Activated CD4-positive, alpha-beta T cell treated with anti-CD3 and anti-CD28 coated beads, Interleukin-2, Interleukin-6, amounts not matched to agents 100 ng/mL and 50 ng/mL, durations not matched to agents 16 hours and 8 hours (primary cell): ENCODE results near the gene SEMA4C.

ENCODE experiments used
- DNase-seq: peaks from one replicate; pipeline ENCODE4 v3.0.0-alpha.2; 2020

SEMA4C gene

DNA sequence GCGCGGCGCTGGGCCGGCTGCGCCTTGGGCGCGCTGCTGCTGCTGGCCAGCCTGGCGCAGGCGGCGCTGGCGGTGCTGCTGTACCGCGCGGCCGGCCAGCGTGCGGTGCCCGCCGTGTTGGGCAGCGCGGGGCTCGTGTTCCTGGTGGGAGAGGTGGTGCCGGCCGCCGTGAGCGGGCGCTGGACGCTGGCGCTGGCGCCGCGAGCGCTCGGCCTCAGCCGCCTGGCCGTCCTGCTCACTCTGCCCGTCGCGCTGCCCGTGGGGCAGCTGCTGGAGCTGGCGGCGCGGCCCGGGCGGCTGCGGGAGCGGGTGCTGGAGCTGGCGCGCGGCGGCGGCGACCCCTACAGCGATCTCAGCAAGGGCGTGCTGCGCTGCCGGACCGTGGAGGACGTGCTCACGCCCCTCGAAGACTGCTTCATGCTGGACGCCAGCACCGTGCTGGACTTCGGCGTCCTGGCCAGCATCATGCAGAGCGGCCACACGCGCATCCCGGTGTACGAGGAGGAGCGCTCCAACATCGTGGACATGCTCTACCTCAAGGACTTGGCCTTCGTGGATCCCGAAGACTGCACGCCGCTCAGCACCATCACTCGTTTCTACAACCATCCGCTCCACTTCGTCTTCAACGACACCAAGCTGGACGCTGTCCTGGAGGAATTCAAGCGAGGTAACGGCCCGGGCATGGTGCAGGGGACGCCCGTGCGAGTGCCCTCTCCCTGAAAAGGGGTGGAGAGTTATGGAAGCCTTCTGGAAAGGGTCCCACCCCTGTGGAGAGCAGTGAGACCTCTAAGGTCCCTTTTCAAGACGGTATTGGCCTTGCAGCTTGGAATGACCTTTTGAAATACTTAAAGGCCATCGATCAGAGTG lies 52.8 kb downstream of the SEMA4C start:
- no peak for DNase-seq

DNA sequence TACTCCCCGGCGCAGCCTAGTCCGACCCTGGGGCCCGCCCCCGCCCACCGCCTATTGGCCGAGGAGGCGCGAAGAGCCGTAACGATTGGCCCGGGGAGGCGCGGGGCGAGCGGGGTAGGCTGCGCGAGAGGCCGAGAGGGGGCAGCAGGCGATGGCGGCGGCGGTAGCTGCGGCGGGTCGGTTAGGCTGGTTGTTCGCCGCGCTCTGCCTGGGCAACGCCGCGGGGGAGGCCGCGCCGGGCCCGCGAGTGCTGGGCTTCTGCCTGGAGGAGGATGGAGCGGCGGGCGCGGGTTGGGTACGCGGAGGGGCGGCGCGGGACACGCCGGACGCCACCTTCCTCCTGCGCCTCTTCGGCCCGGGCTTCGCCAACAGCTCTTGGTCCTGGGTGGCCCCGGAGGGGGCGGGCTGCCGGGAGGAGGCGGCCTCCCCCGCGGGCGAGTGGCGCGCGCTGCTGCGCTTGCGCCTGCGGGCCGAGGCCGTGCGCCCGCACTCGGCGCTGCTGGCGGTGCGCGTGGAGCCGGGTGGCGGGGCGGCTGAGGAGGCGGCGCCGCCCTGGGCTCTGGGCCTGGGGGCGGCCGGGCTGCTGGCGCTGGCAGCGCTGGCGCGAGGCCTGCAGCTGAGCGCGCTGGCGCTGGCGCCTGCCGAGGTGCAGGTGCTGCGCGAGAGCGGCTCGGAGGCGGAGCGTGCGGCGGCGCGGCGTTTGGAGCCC lies 53.6 kb downstream of the SEMA4C start, which contains the start of gene CNNM3:
Gene CNNM3 (plus strand): TSS at position 142 of the 709 bp plus-strand sequence. CDS start 10 bp downstream, at position 152.
- DNase-seq = peak; percentile 99

DNA sequence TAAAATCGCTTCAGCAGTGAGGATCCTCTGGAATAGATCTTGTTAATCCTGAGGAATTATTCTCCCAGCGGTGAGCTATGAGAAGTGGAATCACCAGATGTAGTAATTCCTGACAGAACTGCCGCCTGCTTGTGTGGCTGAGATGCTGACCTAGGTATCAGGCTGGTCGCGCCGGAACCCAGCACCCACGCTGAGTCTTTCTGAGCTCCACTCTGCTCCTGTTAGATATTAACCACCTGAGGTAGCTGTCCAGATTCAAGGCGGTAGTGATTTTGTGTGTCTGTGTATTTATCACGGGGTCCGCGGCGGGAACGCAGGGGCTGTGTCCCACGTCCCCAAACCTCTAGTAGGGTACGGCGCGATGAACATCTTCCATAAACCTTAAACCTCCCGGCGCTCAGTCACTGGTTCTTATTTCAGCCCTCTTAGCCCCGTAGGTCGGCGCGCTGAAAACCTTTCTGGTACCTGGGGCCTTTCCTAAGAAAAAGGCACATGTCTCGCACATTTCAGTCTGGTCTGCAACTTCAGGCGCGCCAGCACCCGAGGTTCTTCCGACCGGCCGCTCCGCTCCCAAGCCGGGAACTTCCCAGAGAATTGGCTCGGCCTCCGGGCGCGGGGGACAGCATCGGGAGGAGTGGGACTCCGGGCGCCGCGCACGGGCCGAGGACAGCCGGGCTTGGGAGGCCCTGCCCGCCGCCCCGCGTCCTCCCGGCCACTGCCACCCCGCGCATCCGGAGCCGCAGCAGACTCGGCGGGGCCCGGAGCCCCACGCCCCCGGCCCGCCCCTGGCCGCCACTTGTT lies 54.4 kb downstream of the SEMA4C start:
- DNase-seq = peak; percentile 32

DNA sequence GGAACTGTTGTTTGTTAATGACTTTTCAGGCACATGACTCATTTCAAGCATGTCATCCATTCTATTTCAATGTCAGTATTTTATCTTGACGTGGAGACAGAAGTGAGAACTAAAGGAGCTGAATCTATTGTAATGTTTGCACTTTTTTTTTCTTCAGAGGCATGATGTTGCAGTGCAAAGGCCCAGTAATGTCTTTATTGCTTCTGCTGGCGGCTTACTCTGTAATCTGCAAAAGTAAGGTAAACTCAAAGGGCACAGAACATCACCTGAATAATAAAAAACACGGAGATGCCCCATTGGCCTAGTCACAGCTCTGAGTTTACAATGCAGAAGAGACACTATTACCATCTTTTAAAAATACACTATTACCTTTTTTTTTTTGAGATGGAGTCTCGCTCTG lies 56.2 kb downstream of the SEMA4C start:
- DNase-seq = no peak

DNA sequence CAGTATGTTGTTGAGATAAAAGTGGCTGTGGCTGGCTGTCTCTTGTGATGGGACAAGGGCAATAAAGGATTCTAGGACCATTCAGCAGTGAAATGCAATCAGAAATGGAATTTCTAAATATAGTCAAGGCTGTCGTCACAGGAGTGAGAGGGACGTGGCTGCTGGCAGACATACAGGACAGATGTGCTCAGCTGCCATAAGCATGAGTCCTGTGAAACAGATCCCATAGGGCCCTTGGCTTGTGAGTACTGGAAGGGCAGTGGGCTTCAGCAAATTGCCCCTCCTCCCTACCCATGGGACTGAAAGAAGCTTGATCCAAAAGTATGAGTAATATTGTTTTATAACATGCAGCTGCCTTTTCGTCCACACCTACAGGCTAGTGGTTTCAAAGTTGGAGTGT lies 58.0 kb downstream of the SEMA4C start:
- no peak for DNase-seq

DNA sequence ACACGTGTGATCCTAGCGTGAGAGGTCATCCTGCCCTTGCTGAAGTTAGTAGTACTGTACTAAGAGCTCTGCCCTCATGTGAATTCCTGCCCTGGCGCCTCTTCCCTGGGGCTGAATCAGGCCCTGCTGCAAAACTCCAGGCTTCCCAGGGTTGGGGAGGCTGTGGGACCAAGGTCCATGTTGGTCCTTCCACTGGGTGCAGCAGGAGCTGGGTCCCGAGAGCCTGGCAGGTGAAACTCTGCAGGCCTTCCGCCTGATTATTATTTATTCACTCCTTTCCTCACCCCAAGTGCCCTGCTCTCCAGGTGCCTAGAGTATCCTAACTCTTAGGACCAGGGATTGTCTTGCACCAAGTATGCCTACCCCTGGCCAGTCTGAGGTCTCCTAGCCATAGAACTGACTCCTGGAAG lies 59.1 kb downstream of the SEMA4C start:
- DNase-seq = no peak

DNA sequence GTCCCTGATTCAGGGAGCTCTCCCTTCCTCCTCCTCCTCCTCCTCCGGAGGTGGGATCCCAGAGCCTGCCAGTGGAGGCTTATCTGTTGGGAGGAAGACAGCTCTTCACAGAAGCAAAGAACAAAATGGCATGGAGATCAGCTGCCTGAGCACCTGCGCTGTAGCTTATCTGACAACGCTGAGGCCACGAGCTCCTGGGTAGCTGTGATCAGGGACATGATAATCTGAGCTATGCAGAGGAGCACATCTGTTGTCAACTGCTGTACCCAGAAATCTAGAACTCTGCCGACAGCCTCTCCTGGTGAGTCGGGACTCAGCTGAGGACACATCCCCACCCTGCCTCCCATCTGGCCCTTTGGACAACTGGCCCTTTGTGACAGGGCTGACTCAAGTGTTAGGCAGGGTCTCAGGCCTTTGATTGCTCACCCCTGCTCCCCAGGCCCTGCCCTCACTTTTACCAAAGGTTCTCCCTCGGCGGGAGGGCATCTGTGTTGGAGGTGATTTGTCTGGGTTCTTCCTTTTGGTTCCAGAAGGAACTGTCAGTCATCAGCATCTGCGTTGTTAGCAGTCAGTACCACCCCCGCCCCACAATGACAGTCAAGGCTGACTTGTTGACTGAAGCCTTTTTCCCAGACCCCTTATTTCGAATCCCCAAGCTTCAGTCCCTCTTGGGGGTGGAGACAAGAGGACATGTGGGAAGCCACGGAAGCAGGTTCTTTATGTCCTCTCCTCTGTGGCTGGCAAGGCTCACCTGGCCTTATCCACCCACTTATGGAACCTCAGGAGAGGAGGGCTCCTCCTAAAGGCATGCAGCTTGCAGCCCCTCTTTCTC lies 59.7 kb downstream of the SEMA4C start:
- DNase-seq = no peak
